ENCODE data around the gene PDE1A.

- TF ChIP-seq CTCF (conservative IDR thresholded peaks at IDR 0.05; ENCODE audit: low read depth, low read length) (no peak), EZH2 (IDR thresholded peaks at IDR 0.05; ENCODE audit: low read length, unreplicated experiment) (no peak), EZH2phosphoT487 (IDR thresholded peaks at IDR 0.05; ENCODE audit: borderline replicate concordance, low read length) (no peak)
Observed at GRCh38 chr2:182316950-182317349, 109.9 kb downstream of the PDE1A start.

All from PC-3 (cell line).